Activated CD4-positive, alpha-beta T cell treated with anti-CD3 and anti-CD28 coated beads, Interleukin-10, Interleukin-2, amounts not matched to agents 100 ng/mL and 50 ng/mL, durations not matched to agents 16 hours and 8 hours (primary cell): ENCODE data around the gene KMT2A.
"Not testable (repeated sequence)": the region's sequence is repeated elsewhere in the genome, so short reads cannot be mapped to it uniquely, and the experiment has no call there.

ENCODE experiments used
- DNase-seq: peaks from one replicate; pipeline ENCODE4 v3.0.0-alpha.2; 2020

Gene KMT2A

DNA sequence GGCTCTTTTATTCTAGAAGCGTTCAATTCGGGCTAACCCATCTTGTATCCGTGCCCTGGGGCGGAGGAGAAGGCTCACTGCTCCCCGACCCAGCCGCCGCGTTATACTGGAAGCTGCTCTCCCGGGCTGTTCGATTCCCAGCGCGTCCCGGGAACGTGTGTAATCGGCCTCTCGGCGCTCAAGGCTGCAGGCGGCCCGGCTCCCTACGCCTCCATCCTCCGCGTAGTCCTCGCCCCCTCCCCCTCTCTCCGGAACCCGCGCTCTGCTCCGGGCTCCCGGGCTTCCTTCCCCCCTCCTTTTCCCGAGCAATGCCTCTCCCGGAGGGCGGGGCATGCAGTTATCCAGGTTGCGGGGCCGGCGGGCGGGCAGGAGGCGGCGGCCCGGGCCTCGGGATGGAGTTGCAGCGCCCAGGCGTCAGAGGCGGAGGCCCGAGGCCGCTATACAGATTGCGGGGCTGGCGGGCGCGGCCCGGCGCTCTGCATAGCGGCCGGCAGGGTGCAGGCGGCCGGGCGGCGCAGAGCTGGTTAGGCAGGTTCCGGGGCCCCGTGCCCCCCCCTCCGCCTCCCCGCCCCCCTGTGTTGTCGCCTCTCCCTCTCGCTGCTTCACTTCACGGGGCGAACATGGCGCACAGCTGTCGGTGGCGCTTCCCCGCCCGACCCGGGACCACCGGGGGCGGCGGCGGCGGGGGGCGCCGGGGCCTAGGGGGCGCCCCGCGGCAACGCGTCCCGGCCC is at the start of gene KMT2A:
KMT2A (plus strand) TSS at position 600 of the 732 bp plus-strand sequence; CDS start at position 621, 21 bp downstream.
- peak; percentile 96 for DNase-seq

DNA sequence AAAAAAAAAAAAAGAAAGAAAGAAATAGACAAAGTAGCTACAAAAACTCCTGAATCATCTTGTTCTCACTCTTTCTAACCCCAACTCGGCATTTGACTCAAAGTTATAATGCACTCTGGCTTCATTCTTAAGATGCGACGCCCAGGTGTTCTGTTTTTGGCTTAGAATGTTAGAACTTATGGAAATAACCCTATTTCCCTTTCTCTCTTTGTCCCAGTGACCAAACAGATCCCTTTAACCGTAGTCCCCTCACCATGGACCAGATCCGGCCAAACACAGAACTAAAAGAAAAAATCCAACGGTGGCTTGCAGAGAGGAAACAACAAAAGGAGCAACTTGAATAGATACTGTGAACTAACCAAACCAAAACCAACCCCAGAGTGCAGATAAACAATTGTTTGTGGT is 40.2 kb upstream of the KMT2A start:
- DNase-seq = peak; percentile 68

DNA sequence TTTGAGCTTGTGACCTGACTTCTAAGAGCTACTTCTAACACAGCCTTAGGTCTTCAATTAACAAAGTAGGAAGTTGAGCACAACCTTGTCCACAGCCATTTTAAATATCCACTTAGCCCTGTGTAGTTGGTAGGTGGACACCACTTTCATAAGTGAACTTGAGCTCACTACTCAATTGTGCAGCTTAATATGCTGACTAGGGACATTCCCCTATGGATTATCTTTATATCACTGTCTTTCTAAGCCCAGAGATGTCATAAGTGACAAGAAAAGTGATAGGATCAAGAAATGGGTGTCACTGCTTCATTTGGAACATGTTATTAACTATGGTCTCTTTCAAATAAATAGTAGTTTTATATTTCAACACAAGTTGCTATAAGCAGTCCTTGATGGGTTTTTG is 38.8 kb upstream of the KMT2A start:
- DNase-seq = no peak

DNA sequence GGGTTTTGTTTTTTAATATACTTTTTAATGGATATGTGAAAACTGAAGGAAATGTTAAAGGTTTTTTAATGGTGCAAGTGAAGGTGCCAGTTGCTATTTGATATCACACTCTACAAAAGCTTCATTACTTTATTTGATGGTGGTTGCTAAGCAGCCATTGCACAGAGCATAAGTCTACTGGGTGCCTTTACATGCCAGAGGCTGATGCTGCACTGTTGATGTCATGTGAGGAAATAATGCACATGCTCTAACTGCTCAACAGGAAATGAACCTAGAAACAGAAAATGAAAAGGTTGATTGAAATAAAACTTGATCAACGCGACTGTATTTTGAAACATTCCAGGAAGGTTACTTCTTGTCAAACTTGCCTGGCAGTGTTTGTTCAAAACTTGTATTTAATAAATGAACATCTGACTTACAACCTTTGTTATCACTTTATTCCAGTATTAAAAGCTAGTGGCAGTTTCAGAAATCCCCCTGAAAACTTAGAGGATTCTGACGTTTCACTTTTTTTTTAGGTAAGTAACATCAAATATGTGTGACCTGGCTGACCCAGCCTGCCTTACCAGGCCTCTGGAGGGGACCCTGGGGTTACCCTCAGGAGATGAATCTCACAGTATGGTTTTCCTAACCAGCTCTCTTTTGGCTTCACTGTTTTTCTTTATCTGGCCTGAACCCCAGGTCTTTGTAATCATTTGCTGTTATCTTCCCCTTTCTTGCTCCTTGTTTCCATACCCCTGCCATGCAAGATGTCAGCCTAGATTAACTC is 37.3 kb upstream of the KMT2A start:
- peak; percentile 82 for DNase-seq

DNA sequence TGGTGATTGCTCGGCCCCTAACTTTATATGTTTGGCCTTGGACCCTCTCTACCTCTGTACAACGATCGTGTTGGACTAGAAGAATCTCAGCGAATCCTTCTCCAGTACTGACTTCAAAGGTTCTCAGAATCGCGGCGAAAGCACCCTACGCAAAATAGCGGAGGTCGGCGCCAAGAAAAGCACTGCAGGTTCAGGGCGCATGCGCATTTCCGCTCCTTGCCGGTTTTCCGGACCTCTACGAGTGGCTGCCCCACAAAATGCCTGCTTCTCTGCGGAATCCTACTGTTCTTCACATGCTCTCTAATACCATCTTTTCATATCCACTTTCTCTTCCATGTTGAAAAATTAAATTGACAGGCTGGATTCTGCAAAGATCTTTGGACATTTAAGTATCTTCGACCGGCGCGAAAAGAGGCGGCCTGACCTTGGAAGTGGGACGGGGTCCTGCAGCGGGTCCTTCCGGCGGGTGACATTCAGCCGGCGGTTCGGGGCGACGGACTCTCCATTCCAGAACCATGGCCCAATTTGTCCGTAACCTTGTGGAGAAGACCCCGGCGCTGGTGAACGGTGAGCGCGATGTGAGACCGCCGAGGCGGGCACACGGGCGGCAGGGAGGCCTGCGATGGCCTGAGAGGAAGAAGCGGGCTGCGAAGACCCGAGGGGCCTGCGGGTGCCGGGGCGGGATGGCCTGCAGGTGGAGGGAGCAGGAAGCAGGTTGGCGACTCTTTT is 35.0 kb upstream of the KMT2A start, which contains the start of gene ATP5MG:
ATP5MG (plus strand) TSS at position 456 of the 729 bp plus-strand sequence; CDS start at position 516, 60 bp downstream.
- peak; percentile 93 for DNase-seq

DNA sequence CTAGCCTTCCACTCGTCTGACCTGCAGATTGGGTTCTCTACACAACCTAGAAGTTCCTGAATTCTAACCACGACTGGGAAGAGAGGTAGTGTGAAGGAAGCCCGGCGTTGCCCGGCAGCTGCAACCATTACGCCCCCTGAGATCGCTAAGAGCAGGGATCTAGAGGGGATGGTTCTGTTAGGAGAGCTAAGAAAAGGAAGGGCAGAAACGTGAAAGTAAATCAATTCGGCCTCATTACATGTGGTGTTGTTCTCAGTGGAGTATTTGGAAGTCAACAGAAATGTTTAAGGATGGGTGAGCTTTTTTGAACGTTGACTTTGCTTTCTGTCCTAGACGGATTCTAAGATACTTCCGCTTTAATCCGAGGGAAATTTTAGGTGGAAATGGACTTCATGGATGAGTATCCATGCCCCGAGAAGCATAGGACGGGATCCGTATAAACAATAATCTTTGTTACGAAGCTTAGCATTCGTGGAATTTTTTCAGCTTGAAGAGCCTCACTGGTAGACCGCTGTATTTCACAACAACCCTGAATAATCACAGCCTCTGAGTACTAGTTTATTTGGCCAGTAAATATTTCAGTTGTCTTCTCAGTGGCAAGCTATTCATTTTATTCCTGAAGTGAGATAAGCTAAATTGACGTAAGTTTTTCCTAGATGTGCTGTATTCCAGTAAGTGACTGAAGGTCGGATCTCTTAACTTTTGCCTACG is 34.3 kb upstream of the KMT2A start:
- DNase-seq = no peak

DNA sequence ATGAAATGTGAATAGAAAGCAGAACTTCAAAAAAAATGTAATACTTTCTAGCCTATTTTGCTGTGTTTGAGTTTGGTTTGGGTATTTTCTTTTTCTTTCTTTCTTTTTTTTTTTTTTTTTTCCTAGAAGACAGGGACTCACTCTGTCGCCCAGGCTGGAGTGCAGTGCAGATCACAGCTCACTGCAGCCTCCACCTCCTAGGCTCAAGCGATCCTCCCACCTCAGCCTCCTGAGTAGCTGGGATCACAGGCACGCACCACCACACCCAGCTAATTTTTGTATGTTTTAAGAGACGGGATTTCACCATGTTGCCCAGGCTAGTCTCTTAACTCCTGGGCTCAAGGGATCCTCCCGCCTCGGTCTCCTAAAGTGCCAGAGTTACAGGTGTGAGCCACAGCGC is 33.7 kb upstream of the KMT2A start:
- not testable (repeated sequence) for DNase-seq

DNA sequence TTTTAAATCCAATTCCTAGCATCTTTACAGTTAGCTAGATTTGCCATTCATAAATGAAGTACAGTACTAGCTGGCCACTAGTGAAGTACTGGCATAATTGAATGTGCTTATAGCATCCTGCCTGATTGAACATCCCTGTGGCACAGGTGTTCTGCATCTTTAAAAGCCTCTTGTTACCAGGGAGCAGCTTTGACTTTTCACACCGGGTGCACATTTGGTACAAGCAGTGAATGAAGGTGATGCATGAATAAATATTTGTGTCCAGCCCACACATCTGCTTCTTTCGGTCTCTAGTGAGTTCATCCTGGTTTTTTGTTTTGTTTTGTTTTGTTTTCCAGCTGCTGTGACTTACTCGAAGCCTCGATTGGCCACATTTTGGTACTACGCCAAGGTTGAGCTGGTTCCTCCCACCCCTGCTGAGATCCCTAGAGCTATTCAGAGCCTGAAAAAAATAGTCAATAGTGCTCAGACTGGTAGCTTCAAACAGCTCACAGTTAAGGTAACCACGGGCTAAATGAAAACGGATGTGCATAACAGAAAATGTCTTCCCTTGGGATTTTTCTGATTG is 29.6 kb upstream of the KMT2A start:
- DNase-seq = no peak

DNA sequence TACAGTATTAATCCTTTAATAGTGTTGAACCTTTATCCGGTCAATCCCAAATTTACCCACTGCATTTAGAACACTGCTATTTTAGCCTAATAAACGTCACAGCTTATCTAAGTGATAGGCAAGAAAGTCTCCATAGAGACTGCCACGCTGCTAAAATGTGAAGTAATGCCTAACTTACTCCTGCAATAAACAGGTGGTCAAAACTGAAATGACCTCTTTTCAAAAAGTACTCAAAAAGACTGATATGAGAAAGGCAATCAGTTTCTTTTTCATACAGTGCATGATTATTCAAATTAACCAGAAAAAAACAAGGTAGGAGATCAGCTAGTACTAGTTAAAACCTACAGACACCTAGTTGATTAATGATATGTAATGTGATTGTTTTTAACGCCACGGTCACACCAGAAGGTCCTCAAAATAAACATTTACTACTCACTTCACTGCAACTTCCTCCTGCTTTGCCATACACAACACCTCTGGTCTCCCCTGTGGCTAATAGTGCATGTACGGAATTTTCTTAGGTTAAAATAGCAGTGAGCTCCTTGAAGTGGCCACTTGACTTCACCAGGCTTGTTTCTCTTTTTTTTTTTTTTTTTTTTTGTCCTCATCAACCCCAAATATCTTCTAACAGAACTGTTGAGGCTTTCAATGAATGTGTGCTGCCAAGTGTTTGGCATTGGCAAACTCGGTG is 26.1 kb upstream of the KMT2A start:
- DNase-seq = no peak

DNA sequence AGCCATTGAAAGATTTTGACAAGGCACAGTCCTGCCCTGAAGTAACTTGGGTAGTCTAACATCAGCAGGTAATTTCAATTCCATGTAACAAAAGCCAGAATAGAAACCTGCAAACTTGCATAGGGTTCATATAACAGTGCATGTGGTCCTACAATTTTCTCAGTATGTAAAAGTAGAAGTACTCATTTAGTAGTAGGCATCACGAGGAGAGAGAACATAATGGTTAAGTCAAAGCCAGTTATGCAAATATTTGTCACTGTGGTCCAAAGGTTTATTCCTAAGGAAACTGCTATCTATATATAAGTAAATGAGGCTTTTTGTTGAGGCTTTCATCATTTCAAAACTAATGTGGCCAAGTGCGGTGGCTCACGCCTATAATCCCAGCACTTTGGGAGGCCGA is 24.8 kb upstream of the KMT2A start:
- no peak for DNase-seq

DNA sequence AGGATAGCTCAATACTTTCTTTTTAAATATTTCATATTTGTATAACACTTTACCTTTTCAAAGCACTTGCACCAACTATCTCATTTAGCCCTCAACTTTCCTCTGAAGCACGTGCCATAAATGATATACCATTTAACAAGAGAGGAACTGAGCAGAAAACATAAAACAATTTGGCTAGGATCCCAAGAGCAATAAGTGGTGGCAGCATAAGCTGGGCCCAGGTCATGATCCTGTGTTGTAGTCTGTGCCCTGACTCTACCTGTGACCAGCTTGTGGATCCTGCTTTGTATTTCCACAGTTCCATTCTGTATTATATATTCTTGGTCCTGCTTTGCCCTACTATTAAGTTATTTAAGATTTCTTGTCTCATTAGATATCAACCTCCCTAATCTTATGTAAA is 23.4 kb upstream of the KMT2A start:
- DNase-seq = no peak

DNA sequence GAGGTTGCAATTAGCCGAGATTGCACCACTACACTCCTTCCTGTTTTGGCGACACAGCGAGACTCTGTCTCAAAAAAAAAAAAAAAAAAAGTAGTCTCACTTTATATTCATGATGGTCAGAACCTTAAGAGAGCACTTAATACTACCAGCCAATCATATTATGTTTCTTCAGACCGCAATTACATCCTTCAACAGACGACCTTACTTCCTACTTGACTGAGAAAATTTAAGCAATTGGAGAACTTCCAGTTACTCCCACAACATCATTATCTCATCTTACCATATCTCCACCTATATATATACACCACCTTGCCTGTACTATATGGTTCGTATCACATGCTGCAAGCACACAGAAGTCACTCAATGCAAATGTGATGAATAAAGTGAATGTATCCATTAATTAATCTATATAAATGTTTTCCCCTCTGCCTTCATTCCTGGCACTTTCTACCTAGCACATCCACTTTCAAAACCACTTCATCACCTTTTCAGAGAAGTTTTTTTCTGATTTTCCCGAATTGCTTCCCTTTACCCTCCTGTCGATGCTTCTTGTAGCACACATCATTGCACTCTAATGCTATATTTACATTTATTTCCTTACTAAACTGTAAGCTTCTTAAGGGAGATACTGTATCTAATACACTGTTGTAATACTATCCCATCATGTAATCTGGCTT is 21.1 kb upstream of the KMT2A start:
- no peak for DNase-seq

DNA sequence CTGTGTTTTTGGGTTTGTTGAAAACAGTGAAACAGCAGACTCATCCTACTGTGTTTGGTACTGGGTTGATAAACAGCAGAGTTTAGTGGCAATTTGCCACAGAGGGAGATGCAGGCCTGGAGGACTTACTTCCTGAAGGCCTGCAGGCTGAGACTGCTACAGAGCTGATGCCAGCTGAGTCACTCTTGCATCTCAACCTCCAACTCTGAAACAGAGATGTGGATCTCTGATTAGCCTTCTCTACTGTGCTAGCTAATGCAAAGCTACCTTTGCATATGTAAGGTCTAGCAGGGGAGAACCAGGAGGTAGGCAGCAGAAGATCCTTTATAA is 20.6 kb upstream of the KMT2A start:
- DNase-seq = peak; percentile 70

DNA sequence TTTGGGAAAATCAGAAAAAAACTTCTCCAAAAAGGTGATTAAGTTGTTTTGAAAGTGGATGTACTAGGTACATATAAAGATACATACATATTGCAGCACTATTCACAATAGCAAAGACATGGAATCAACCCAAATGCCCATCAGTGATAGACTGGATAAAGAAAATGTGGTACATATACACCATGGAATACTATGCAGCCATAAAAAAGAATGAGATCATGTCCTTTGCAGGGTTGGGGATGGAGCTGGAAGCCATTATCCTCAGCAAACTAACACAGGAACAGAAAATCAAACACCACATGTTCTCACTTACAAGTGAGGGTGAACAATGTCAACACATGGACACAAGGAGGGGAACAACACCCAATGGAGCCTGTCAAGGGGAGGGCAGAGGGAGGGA is 19.4 kb upstream of the KMT2A start:
- DNase-seq = not testable (repeated sequence)

DNA sequence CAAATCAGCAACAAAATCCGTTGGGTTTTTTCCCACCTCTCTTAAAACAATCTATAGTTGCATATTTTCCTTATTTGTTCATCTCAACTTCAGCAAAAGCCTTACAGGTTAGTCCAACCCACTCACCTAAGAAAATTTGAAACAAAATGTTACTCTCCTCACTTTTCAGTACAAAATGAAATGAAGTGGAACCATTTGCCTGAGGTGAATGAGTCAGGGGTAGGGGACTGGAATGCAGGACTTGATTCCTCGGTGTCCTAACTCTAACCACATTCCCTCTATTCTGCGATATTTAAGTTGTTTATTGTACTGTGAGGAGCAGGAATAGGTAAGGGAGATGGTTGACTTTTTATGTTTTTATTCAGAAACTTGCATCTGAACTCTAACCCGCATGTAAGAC is 18.5 kb upstream of the KMT2A start:
- DNase-seq = no peak

DNA sequence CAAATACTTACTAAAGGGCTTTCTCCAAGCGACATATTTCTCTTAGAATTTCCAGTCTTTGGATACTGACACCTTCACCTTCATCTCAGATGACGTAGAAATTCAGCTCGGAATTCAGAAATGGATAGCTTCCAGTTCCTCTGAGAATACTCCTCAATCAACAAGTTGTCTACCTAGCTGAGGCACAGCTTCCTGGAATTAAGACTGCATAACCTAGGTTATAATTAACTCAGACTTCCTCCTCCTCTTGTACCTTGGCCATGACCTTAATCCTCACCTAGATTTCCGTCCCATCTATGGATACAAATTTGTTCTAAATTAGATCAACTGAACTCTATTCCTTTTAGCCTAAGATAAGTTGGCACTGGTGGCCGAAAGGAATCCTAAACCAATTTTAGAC is 17.5 kb upstream of the KMT2A start:
- no peak for DNase-seq

DNA sequence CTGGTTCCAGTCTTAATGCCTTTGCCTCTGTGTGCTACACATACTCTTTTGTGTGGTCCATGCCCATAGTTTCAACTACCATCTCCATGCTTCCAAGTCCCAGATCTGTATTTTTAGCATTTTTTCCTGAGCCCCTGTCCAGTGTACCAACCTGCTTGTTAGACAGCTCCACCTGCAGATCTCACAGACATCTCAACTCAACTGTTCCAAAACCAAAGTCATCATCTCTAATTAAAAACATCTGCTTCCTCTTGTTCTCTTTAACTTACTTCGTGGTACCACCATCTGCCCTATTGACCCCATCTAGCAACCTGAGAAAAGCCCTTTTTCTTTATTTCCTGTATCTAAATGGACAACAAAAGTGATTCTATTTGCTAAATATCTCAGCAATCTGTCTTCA is 8.6 kb upstream of the KMT2A start:
- DNase-seq = no peak

DNA sequence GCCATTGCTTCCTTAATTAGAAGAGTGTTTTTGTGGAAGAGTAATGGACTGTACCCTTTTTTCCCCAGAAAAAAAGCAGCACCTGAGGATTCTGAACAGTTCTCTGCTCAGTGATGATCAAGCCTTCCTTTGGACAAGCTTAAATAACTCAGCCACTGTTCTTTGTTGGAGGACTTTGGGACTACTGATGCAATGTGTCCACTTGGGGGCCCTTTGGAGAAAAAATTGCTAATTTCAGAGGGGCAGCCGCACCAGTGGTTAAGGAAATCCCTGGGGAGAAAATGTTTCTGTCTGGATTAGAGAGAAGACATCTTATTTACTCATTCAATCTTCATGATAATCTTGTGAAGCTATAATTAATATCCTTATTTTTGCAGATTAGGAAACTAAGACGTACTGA is 5.3 kb upstream of the KMT2A start:
- no peak for DNase-seq

DNA sequence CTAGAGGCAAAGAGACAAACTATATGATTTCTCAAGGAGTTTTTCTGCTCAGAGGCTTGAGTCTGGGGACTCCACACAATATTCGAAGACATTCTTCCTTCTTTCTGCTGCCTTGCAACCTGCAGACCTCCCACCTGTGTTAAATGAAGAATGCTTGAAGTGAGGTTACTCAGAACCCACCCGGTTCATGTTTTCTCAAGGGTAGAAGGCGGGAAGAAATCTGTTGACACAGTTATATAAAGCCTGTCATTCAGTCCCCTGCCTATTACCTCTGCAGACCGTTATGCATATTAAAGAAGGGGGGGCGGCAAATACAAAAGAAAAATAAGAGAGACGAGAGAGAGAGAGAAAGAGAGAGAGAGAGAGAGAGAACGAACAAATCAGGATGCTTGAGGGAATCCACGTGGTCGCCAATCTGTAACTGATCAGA is 2.2 kb upstream of the KMT2A start:
- no peak for DNase-seq

DNA sequence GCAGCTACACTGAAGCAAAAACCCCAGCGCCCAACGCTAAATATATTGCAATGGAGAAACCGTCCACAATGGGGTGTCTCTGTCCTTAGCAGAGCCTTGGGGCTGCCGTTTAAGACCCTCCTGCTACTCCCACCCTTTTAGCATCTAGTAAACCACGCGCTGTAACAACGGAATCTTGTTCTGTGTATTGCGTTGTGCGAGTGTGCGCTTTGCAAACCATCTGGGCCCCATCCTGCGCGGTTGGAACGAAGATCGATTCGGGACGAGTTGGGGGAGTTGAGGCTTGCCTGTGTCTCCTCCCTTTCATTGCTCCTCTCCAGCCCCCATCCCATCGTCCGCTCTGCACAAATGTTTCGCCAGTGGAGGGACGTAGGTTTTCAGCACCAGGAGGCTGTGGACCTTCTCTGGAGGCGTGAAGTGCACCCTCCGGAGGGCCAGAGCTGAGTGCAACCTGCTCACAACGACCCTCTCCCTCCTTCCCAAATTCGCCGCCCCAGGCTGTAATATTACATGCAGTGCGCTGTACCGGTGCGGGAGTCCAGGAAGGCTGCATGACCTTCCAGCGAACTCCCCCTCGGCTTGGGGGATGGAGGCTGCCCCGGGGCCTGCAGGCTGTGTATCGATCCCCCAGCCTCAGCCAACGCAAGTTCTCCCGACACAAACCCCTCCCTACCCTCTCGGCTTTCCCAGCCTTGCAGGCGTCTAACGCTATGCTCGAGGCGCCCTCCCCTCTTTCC is 1.6 kb upstream of the KMT2A start:
- peak; percentile 71 for DNase-seq
